ENCODE measurements around the gene RAB11FIP5.

Gene RAB11FIP5

GRCh38 chr2:73087311-73087710 lies 25.4 kb downstream of the RAB11FIP5 start:
- ChIA-PET CTCF (interaction anchor here (1.1 to 7.0 kb wide), 6 partner anchors 69 to 131 kb away, joined by 3 to 89 read pairs (median 36); partner anchors contain the start of gene SMYD5), POLR2A (no interaction called here)
- no peak for TF ChIP-seq CTCF (IDR thresholded peaks at IDR 0.05; ENCODE audit: control extremely low read depth, extremely low read depth, low read depth, missing control alignments)
- DNase-seq (ENCODE audit: extremely low spot score): no peak

- POLR2A ChIA-PET: no interaction called here
- peak; percentile 90 for TF ChIP-seq CTCF (IDR thresholded peaks at IDR 0.05; ENCODE audit: control extremely low read depth, extremely low read depth, low read depth, missing control alignments)
Measured at GRCh38 chr2:73085691-73086090, 27.1 kb downstream of the RAB11FIP5 start.

GRCh38 chr2:73084971-73085370 lies 27.8 kb downstream of the RAB11FIP5 start:
- no peak for DNase-seq (ENCODE audit: extremely low spot score)
- ChIA-PET POLR2A (no interaction called here), CTCF (interaction anchor here (0.6 to 7.0 kb wide), 32 partner anchors 10 to 197 kb away, joined by 3 to 89 read pairs (median 4); partner anchors contain the start of genes SFXN5 and SMYD5)
- no peak for TF ChIP-seq CTCF (IDR thresholded peaks at IDR 0.05; ENCODE audit: control extremely low read depth, extremely low read depth, low read depth, missing control alignments)

More at GRCh38 chr2:73085691-73086090, 27.1 kb downstream of the RAB11FIP5 start:
- CTCF ChIA-PET: interaction anchor here (0.7 to 7.0 kb wide), 24 partner anchors 10 to 198 kb away, joined by 3 to 89 read pairs (median 7); partner anchors contain the start of genes SFXN5 and SMYD5
- DNase-seq (ENCODE audit: extremely low spot score): peak; percentile 85

GRCh38 chr2:73083886-73084800 lies 28.6 kb downstream of the RAB11FIP5 start:
- no peak for DNase-seq (ENCODE audit: extremely low spot score)
- TF ChIP-seq CTCF (IDR thresholded peaks at IDR 0.05; ENCODE audit: control extremely low read depth, extremely low read depth, low read depth, missing control alignments): no peak
- POLR2A ChIA-PET: no interaction called here
- CTCF ChIA-PET: interaction anchor here (0.8 to 7.0 kb wide), 28 partner anchors 12 to 196 kb away, joined by 3 to 89 read pairs (median 4); partner anchors contain the start of genes SFXN5 and SMYD5

- ChIA-PET POLR2A (no interaction called here), CTCF (interaction anchor here (1.4 to 7.0 kb wide), 4 partner anchors 10 to 129 kb away, joined by 6 to 89 read pairs (median 48); partner anchors contain the start of genes SFXN5 and SMYD5)
- TF ChIP-seq CTCF (IDR thresholded peaks at IDR 0.05; ENCODE audit: control extremely low read depth, extremely low read depth, low read depth, missing control alignments): no peak
- no peak for DNase-seq (ENCODE audit: extremely low spot score)
Measured at GRCh38 chr2:73082523-73083410, 30.0 kb downstream of the RAB11FIP5 start.

- no peak for TF ChIP-seq CTCF (IDR thresholded peaks at IDR 0.05; ENCODE audit: control extremely low read depth, extremely low read depth, low read depth, missing control alignments)
- ChIA-PET POLR2A (no interaction called here), CTCF (interaction anchor here (0.8 to 5.5 kb wide), 2 partner anchors 96 to 131 kb away, joined by 3 to 27 read pairs; no protein-coding TSS in a partner anchor)
- no peak for DNase-seq (ENCODE audit: extremely low spot score)
Measured at GRCh38 chr2:73081181-73081671, 31.5 kb downstream of the RAB11FIP5 start.
